Measurements from ENCODE around the gene DNAAF5. TPM values are rescaled to one million over a fixed set of nuclear protein-coding genes. Genes with fewer than 3 reads are reported as not detected.

The DNAAF5 gene
- total and polyA plus RNA-seq, 2 of the 13 experiments (the other 11 are each of a cell fraction or from before 2014, with no cell fraction given), result 11.9 to 21.5 TPM

GRCh38 chr7:734214-734613 lies 7.7 kb downstream of the DNAAF5 start:
- Histone ChIP-seq H3K9ac (ENCODE audit: insufficient read depth, low read depth, low read length) (no peak overlapping the region), H3K27me3 (ENCODE audit: control insufficient read depth in 1 of 2, insufficient read depth in 2 of 2, low read length in 2 of 2) (no peaks in the 10 kb centered on the region), H3K4me1 (ENCODE audit: insufficient read depth, low read length) (peaks cover 47% of the 10 kb centered on the region), H3K27ac (ENCODE audit: extremely low read length, insufficient read depth, low read length) (no peak overlapping the region), H2AFZ (ENCODE audit: low read length) (no peak overlapping the region), H3K36me3 (replicated peaks in 1 of 2; ENCODE audit: control insufficient read depth in 1 of 2, insufficient read depth in 2 of 2, low read length in 2 of 2) (peaks cover 10 to 44% of the 10 kb centered on the region in 2 experiments), H4K20me1 (ENCODE audit: insufficient read depth, low read length) (no peaks in the 10 kb centered on the region), H3K79me2 (ENCODE audit: insufficient read depth, low read length) (peaks cover 53% of the 10 kb centered on the region), H3K4me3 (replicated peaks in 1 of 3; ENCODE audit: insufficient read depth in 1 of 3, low read depth in 2 of 3, low read length in 3 of 3) (no peak overlapping the region), H3K4me2 (ENCODE audit: low read depth, low read length) (no peak overlapping the region), H3K9me3 (ENCODE audit: low read length) (peaks cover 15% of the 10 kb centered on the region)
- ATAC-seq (no peak), FAIRE-seq (peak; percentile 23), DNase-seq (ENCODE audit: low spot score) (no peak)
- intact Hi-C loops (cut with micrococcal nuclease; ENCODE audit: unreplicated experiment), result loop anchor here (5.0 kb wide), 1 partner anchor 402 kb away; no protein-coding TSS in a partner anchor
- in situ Hi-C loops (cut with HindIII; ENCODE audit: extremely low pct_ligation_motif_present, low pct_unique_long_range_greater_than_20kb), result no loop called here
- no TSS peak for BruUV-seq (replicated peaks)
- ChIA-PET CTCF (ENCODE audit: low intra/inter-chr PET ratio, low total read pairs) (no interaction called here), POLR2A (no interaction called here)
- WGBS (ENCODE audit: low lambda C conversion rate), result 96% methylated on average over 4 of the region's 4 CpGs
- TF ChIP-seq ZNF33A (CRISPR knock-in tag; IDR thresholded peaks at IDR 0.05; ENCODE audit: borderline replicate concordance), result no peak
- no peak for TF ChIP-seq NFIB (CRISPR knock-in tag; IDR thresholded peaks at IDR 0.05; ENCODE audit: borderline replicate concordance)
- TF ChIP-seq MBD4 (IDR thresholded peaks at IDR 0.05; ENCODE audit: borderline replicate concordance, low read length), result no peak
- no peak for TF ChIP-seq ZNF503 (CRISPR knock-in tag; IDR thresholded peaks at IDR 0.05)

- Histone ChIP-seq H3K9me3 (ENCODE audit: low read length) (peaks cover 15% of the 10 kb centered on the region), H3K27me3 (ENCODE audit: control insufficient read depth in 1 of 2, insufficient read depth in 2 of 2, low read length in 2 of 2) (no peaks in the 10 kb centered on the region), H3K4me2 (ENCODE audit: low read depth, low read length) (no peak overlapping the region), H4K20me1 (ENCODE audit: insufficient read depth, low read length) (no peaks in the 10 kb centered on the region), H3K9ac (ENCODE audit: insufficient read depth, low read depth, low read length) (no peak overlapping the region), H3K27ac (ENCODE audit: extremely low read length, insufficient read depth, low read length) (no peak overlapping the region), H3K36me3 (replicated peaks in 1 of 2; ENCODE audit: control insufficient read depth in 1 of 2, insufficient read depth in 2 of 2, low read length in 2 of 2) (peaks cover 7 to 47% of the 10 kb centered on the region in 2 experiments), H3K4me1 (ENCODE audit: insufficient read depth, low read length) (peaks cover 41% of the 10 kb centered on the region), H3K79me2 (ENCODE audit: insufficient read depth, low read length) (peaks cover 53% of the 10 kb centered on the region), H2AFZ (ENCODE audit: low read length) (no peak overlapping the region), H3K4me3 (replicated peaks in 1 of 3; ENCODE audit: insufficient read depth in 1 of 3, low read depth in 2 of 3, low read length in 3 of 3) (no peak overlapping the region)
- WGBS (ENCODE audit: low lambda C conversion rate), result 96% methylated on average over 10 of the region's 11 CpGs
- FAIRE-seq (no peak), ATAC-seq (no peak), DNase-seq (ENCODE audit: low spot score) (no peak)
- BruUV-seq (replicated peaks), result no TSS peak
- no peak for TF ChIP-seq ZNF24 (IDR thresholded peaks at IDR 0.05)
- no peak for TF ChIP-seq SRSF4 (IDR thresholded peaks at IDR 0.05; ENCODE audit: low read depth, low read length, poor library complexity, severe bottlenecking)
- in situ Hi-C loops (cut with HindIII; ENCODE audit: extremely low pct_ligation_motif_present, low pct_unique_long_range_greater_than_20kb), result no loop called here
- intact Hi-C loops (cut with micrococcal nuclease; ENCODE audit: unreplicated experiment), result loop anchor here (5.0 kb wide), 1 partner anchor 403 kb away; no protein-coding TSS in a partner anchor
- ChIA-PET CTCF (ENCODE audit: low intra/inter-chr PET ratio, low total read pairs) (no interaction called here), POLR2A (no interaction called here)
Measured at GRCh38 chr7:734808-735207, 8.3 kb downstream of the DNAAF5 start.

Data from HepG2 (cell line).